ENCODE data around the gene ZSWIM9.
A peak's percentile ranks its signal among the peaks of the same experiment; 100 is the strongest.

ZSWIM9 gene

DNA sequence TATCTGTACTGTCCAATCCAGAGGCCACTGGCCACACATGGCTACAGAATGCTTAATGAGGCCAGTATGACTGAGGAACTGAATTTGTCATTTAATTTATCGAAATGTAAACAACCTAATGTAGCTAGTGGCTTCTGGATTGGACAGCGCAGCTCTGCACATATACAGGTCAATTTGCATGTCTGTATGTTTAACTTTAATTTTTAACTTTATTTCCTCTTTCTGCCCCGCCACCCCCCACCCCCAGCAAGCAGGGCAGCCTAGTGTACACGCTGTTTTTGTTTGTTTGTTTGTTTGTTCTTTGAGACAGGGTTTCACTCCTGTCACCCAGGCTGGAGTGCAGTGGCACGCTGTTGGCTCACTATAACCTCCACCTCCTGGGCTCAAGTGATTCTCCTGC, 15.5 kb downstream of the ZSWIM9 start:
- Histone ChIP-seq H4K20me1 (ENCODE audit: control insufficient read depth, insufficient read depth, low read depth, low read length) (no peaks in the 10 kb centered on the region), H3K4me2 (ENCODE audit: low read length) (peak overlapping the region; percentile 82), H3K4me3 (ENCODE audit: low read length) (peak overlapping the region; percentile 70), H3F3A (ENCODE audit: control insufficient read depth, insufficient read depth) (peaks cover 21% of the 10 kb centered on the region), H3K27me3 (ENCODE audit: control insufficient read depth, low read length) (no peaks in the 10 kb centered on the region), H3K4me1 (ENCODE audit: control insufficient read depth, low read length) (peaks cover 46% of the 10 kb centered on the region), H3K79me2 (ENCODE audit: control insufficient read depth, low read length) (no peaks in the 10 kb centered on the region), H3K27ac (ENCODE audit: low read depth, low read length) (peak overlapping the region; percentile 92), H3K36me3 (ENCODE audit: control insufficient read depth, low read length) (peaks cover 44% of the 10 kb centered on the region), H3K9me2 (replicated peaks; ENCODE audit: control insufficient read depth, low read length) (no peaks in the 10 kb centered on the region), H3K9me3 (ENCODE audit: control insufficient read depth, insufficient read depth, low read length) (peaks cover 4% of the 10 kb centered on the region; the same call in 1 of the 2 replicates)
- TF ChIP-seq, protein P1, sequence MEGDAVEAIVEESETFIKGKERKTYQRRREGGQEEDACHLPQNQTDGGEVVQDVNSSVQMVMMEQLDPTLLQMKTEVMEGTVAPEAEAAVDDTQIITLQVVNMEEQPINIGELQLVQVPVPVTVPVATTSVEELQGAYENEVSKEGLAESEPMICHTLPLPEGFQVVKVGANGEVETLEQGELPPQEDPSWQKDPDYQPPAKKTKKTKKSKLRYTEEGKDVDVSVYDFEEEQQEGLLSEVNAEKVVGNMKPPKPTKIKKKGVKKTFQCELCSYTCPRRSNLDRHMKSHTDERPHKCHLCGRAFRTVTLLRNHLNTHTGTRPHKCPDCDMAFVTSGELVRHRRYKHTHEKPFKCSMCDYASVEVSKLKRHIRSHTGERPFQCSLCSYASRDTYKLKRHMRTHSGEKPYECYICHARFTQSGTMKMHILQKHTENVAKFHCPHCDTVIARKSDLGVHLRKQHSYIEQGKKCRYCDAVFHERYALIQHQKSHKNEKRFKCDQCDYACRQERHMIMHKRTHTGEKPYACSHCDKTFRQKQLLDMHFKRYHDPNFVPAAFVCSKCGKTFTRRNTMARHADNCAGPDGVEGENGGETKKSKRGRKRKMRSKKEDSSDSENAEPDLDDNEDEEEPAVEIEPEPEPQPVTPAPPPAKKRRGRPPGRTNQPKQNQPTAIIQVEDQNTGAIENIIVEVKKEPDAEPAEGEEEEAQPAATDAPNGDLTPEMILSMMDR (IDR thresholded peaks at IDR 0.05; ENCODE audit: low read depth, low read length, poor library complexity, severe bottlenecking): no peak
- no peak for TF ChIP-seq EZH2phosphoT487 (IDR thresholded peaks at IDR 0.05; ENCODE audit: borderline replicate concordance, low read length)

DNA sequence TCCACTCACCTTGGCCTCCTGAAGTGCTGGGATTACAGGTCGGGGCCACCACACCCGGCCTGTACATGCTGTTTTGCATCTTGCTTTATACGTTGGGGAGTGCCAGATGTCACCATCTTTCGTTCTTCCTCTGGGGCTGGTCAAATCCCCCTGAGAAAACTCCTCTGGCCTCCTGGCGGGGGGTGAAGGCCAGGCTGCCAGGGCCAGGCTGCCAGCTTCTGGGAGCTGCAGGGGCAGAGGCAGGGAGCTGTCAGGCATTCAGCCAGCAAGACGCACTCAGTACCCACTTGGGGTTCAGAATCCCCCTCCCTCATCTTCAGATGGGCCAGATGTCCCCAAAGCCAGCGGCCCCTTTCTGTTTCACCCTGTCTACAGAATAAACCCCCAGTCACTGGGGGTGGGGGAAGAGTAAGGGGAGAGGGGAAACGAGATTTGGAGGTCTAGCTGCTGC, 16.1 kb downstream of the ZSWIM9 start:
- no peak for TF ChIP-seq EZH2phosphoT487 (IDR thresholded peaks at IDR 0.05; ENCODE audit: borderline replicate concordance, low read length)
- TF ChIP-seq, protein P1 (IDR thresholded peaks at IDR 0.05; ENCODE audit: low read depth, low read length, poor library complexity, severe bottlenecking): no peak
- Histone ChIP-seq H3K9me3 (ENCODE audit: control insufficient read depth, insufficient read depth, low read length) (no peaks in the 10 kb centered on the region; the same call in 1 of the 2 replicates), H3K36me3 (ENCODE audit: control insufficient read depth, low read length) (peaks cover 39% of the 10 kb centered on the region), H3K79me2 (ENCODE audit: control insufficient read depth, low read length) (no peaks in the 10 kb centered on the region), H3K4me3 (ENCODE audit: low read length) (peak overlapping the region; percentile 70), H4K20me1 (ENCODE audit: control insufficient read depth, insufficient read depth, low read depth, low read length) (no peaks in the 10 kb centered on the region), H3F3A (ENCODE audit: control insufficient read depth, insufficient read depth) (peaks cover 21% of the 10 kb centered on the region), H3K9me2 (replicated peaks; ENCODE audit: control insufficient read depth, low read length) (no peaks in the 10 kb centered on the region), H3K4me1 (ENCODE audit: control insufficient read depth, low read length) (peaks cover 46% of the 10 kb centered on the region), H3K4me2 (ENCODE audit: low read length) (peak overlapping the region; percentile 82), H3K27ac (ENCODE audit: low read depth, low read length) (peak overlapping the region; percentile 92), H3K27me3 (ENCODE audit: control insufficient read depth, low read length) (no peaks in the 10 kb centered on the region)

DNA sequence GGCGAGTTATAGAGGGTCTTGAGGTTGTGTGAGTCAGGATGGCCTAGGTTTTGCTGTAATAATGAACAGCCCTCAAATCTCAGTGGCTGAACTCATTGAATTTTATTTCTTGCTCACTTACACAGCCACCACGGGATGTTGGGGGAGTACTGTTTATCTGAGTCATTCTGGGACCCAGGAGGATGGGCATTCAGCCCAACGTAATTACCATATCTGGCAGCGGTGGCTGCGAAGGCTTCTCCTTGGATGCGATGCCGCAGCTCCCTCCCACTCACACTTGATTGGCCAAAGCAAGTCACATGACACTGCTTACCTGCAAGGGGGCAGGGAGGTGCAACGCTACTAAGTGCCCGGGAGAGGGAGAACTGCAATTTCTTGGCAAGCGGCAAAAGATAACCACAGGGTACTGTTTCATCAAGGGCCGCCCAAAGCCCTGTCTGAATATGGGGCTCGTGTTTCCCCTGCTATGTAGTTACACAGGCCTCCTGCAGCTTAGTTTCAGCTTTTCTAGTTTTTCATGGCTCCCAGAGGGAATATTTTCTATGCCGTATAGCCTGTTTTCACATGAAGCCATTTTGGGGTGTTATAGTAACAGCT, 19.9 kb downstream of the ZSWIM9 start:
- no peak overlapping the region for H3K4me3 ChIP-seq (ENCODE audit: low read length)
- H3K36me3 ChIP-seq (ENCODE audit: control insufficient read depth, low read length): peaks cover 24% of the 10 kb centered on the region
- TF ChIP-seq, protein P1 (IDR thresholded peaks at IDR 0.05; ENCODE audit: low read depth, low read length, poor library complexity, severe bottlenecking): no peak
- TF ChIP-seq EZH2phosphoT487 (IDR thresholded peaks at IDR 0.05; ENCODE audit: borderline replicate concordance, low read length): no peak
- no peaks in the 10 kb centered on the region for H3K27me3 ChIP-seq (ENCODE audit: control insufficient read depth, low read length)
- no peaks in the 10 kb centered on the region for H3K79me2 ChIP-seq (ENCODE audit: control insufficient read depth, low read length)
- no peaks in the 10 kb centered on the region for H3K9me2 ChIP-seq (replicated peaks; ENCODE audit: control insufficient read depth, low read length)
- H3K9me3 ChIP-seq (ENCODE audit: control insufficient read depth, insufficient read depth, low read length): no peaks in the 10 kb centered on the region
- no peak overlapping the region for H3K4me2 ChIP-seq (ENCODE audit: low read length)
- no peaks in the 10 kb centered on the region for H4K20me1 ChIP-seq (ENCODE audit: control insufficient read depth, insufficient read depth, low read depth, low read length)
- H3K27ac ChIP-seq (ENCODE audit: low read depth, low read length): no peak overlapping the region
- H3F3A ChIP-seq (ENCODE audit: control insufficient read depth, insufficient read depth): peaks cover 10% of the 10 kb centered on the region
- peaks cover 28% of the 10 kb centered on the region for H3K4me1 ChIP-seq (ENCODE audit: control insufficient read depth, low read length)

Measured in DOHH2 (cell line).